ENCODE measurements around the gene USP9X. TPM values are rescaled to one million over a fixed set of nuclear protein-coding genes. Genes with fewer than 3 reads are reported as not detected.

The USP9X gene
- total RNA-seq, 1 donor from 2014 or later: 86.3 TPM

DNA sequence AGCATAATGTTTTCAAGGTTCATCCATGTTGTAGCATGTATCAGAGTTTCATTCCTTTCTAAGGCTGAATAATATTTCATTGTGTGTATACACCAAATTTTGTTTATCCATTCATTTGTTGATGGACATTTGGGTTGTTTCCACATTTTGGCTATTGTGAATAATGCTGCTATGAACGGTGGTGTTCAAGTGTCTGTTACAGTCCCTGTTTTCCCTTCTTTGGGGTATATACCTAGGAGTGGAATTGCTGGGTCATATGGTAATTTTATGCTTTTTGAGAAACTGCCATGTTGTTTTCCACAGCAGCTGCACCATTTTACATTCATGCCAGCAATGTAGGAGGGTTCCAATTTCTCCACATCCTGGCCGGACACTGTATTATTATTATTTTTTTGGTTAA, 3.4 kb upstream of the USP9X start:
- Mint-ChIP-seq H3K27me3 (ENCODE audit: low read depth) (no peaks in the 10 kb centered on the region), H3K27ac (ENCODE audit: unreplicated experiment) (no peak overlapping the region), H3K36me3 (ENCODE audit: low read depth) (no peaks in the 10 kb centered on the region), H3K4me3 (ENCODE audit: unreplicated experiment) (no peak overlapping the region), H3K4me1 (ENCODE audit: low read depth) (no peaks in the 10 kb centered on the region), H3K9me3 (ENCODE audit: low read depth) (peaks cover 3% of the 10 kb centered on the region)
- TF ChIP-seq, protein P1, sequence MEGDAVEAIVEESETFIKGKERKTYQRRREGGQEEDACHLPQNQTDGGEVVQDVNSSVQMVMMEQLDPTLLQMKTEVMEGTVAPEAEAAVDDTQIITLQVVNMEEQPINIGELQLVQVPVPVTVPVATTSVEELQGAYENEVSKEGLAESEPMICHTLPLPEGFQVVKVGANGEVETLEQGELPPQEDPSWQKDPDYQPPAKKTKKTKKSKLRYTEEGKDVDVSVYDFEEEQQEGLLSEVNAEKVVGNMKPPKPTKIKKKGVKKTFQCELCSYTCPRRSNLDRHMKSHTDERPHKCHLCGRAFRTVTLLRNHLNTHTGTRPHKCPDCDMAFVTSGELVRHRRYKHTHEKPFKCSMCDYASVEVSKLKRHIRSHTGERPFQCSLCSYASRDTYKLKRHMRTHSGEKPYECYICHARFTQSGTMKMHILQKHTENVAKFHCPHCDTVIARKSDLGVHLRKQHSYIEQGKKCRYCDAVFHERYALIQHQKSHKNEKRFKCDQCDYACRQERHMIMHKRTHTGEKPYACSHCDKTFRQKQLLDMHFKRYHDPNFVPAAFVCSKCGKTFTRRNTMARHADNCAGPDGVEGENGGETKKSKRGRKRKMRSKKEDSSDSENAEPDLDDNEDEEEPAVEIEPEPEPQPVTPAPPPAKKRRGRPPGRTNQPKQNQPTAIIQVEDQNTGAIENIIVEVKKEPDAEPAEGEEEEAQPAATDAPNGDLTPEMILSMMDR (IDR thresholded peaks at IDR 0.05): no peak
- DNase-seq (ENCODE audit: low spot score): no peak

- Mint-ChIP-seq H3K27ac (ENCODE audit: unreplicated experiment) (no peak overlapping the region), H3K36me3 (ENCODE audit: low read depth) (no peaks in the 10 kb centered on the region), H3K9me3 (ENCODE audit: low read depth) (peaks cover 3% of the 10 kb centered on the region), H3K4me3 (ENCODE audit: unreplicated experiment) (no peak overlapping the region), H3K4me1 (ENCODE audit: low read depth) (no peaks in the 10 kb centered on the region), H3K27me3 (ENCODE audit: low read depth) (no peaks in the 10 kb centered on the region)
- no peak for DNase-seq (ENCODE audit: low spot score)
- TF ChIP-seq, protein P1 (IDR thresholded peaks at IDR 0.05): no peak
These were observed 2.5 kb upstream of the USP9X start for GRCh38 chrX:41082783-41083182.

- H3K36me3 Mint-ChIP-seq (ENCODE audit: low read depth): no peaks in the 10 kb centered on the region
- H3K4me1 Mint-ChIP-seq (ENCODE audit: low read depth): peaks cover 12% of the 10 kb centered on the region
- TF ChIP-seq, protein P1 (IDR thresholded peaks at IDR 0.05): no peak
- H3K27me3 Mint-ChIP-seq (ENCODE audit: low read depth): no peaks in the 10 kb centered on the region
- H3K4me3 Mint-ChIP-seq (ENCODE audit: unreplicated experiment): peak overlapping the region; percentile 84
- H3K9me3 Mint-ChIP-seq (ENCODE audit: low read depth): peaks cover 3% of the 10 kb centered on the region
- peak; percentile 96 for DNase-seq (ENCODE audit: low spot score)
- H3K27ac Mint-ChIP-seq (ENCODE audit: unreplicated experiment): peak overlapping the region; percentile 99
These were observed 977 bp upstream of the USP9X start for GRCh38 chrX:41084044-41084892.

- DNase-seq (ENCODE audit: low spot score): peak; percentile 94
- Mint-ChIP-seq H3K9me3 (ENCODE audit: low read depth) (peaks cover 3% of the 10 kb centered on the region), H3K4me3 (ENCODE audit: unreplicated experiment) (peak overlapping the region; percentile 84)
These were observed 250 bp downstream of the USP9X start for GRCh38 chrX:41085512-41085877.

DNA sequence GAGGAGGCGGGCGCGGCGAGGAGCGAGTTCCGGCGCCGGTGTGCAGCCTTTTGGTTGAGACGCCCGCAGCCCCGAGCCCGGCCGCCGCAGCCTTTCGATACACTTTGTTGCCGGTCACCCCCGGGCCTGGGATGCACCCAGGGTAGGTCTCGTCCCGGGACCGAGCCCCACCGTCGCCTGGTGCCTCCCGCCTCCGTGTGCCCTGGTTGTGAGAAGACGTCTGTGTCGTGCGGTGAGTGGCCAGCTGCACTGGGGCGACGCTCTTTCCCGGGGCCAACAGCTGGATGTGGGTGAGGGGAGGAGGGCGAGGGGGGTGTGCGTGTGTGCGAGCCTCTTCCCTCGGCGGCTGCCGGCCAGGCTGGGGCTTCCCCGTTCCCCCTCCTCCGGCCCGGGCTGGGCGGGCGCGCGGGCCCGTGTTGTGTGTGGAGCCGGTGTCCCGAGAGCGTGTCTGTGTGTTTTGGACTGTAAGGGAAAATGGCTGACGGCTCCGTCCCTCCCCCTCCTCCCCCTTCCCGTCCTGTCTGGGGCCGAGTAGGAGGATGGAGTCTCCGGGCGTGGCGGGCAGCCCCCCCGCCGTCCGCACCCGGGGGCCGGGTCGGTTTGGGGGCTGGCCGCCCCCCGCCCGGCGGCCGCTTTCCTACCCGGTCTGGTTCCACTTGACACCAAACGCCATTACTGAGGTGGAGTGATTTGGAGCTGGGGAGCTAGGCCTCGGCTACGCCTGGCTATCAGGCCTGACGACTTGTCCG, 807 bp downstream of the USP9X start:
- TF ChIP-seq, protein P1 (IDR thresholded peaks at IDR 0.05): no peak
- H3K4me3 Mint-ChIP-seq (ENCODE audit: unreplicated experiment): peak overlapping the region; percentile 84

More at GRCh38 chrX:41085512-41085877, 250 bp downstream of the USP9X start:
- H3K27ac Mint-ChIP-seq (ENCODE audit: unreplicated experiment): peak overlapping the region; percentile 96
- H3K36me3 Mint-ChIP-seq (ENCODE audit: low read depth): no peaks in the 10 kb centered on the region
- TF ChIP-seq, protein P1 (IDR thresholded peaks at IDR 0.05): no peak
- H3K4me1 Mint-ChIP-seq (ENCODE audit: low read depth): peaks cover 23% of the 10 kb centered on the region
- no peaks in the 10 kb centered on the region for H3K27me3 Mint-ChIP-seq (ENCODE audit: low read depth)

More for the DNA sequence above, 807 bp downstream of the USP9X start:
- Mint-ChIP-seq H3K4me1 (ENCODE audit: low read depth) (peaks cover 29% of the 10 kb centered on the region), H3K9me3 (ENCODE audit: low read depth) (peaks cover 3% of the 10 kb centered on the region), H3K27me3 (ENCODE audit: low read depth) (no peaks in the 10 kb centered on the region), H3K36me3 (ENCODE audit: low read depth) (no peaks in the 10 kb centered on the region), H3K27ac (ENCODE audit: unreplicated experiment) (peak overlapping the region; percentile 96)
- no peak for DNase-seq (ENCODE audit: low spot score)
